NCI-H2081 (cell line): ENCODE results near the gene OPCML.

Experiments used
- DNase-seq, 2 experiments: peaks; one replicate each; lab custom pipeline; 2025; lab: John Stamatoyannopoulos, UW

The OPCML gene

GRCh38 chr11:132610791-132611190 lies 921.5 kb downstream of the OPCML start:
- no peak for DNase-seq

DNA sequence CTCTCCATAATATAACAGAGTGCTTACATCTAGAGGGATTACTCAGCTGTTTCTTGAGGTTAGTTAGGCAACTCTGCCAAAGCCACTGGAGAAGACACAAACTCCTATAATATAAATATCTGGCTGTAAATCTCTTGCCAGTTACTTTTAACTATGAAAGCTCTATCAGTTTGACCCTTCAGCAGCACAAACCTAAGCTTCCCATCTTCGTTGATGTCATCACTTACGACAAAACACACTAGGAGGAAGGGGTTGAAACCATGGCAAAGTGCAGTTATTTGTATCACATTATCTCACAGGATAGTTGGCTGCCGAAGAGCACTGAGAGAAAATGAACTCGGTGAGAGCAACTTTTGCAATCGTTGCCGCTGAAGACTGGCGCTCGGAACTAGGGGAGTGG lies 922.1 kb downstream of the OPCML start:
- DNase-seq = no peak

GRCh38 chr11:132607575-132607974 lies 924.7 kb downstream of the OPCML start:
- DNase-seq = no peak

DNA sequence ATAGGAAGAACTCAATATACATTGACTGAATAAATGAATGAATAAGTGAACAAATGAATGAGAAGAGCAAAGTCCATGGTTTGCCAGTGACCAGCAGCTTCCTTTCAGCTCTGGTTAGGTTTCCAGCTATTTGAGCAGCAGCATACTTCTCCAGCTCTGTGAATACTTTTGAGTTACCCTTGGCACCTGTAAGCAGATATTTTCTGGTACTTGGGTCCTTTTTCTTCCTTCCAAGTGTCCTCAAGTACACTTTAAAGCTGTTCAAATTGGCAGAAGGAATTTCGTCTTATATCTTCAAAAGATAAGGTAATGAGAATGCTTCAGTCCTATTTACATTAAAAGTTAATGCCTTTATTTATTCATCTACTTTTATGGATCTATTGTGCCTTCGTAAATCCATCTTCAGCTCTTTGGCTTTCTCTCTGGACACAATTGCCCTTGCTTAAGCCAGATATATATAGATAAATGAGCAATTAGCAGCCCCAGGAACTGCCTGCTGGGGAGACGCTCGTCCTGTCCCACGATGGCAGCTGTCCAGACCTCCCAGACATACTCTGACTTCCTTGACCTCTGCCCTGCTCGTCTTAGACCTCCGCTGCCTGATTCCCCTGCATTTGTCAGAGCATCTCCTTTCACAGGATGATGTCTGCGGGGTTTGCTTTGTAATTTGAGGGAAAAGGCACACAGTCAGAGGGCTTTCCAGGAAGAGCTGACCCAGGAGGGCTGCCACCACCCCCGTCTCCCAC lies 926.3 kb downstream of the OPCML start:
- no peak for DNase-seq

GRCh38 chr11:132604431-132604830 lies 927.9 kb downstream of the OPCML start:
- DNase-seq = no peak

- DNase-seq = no peak
These were observed 930.4 kb downstream of the OPCML start for GRCh38 chr11:132601875-132602274.

DNA sequence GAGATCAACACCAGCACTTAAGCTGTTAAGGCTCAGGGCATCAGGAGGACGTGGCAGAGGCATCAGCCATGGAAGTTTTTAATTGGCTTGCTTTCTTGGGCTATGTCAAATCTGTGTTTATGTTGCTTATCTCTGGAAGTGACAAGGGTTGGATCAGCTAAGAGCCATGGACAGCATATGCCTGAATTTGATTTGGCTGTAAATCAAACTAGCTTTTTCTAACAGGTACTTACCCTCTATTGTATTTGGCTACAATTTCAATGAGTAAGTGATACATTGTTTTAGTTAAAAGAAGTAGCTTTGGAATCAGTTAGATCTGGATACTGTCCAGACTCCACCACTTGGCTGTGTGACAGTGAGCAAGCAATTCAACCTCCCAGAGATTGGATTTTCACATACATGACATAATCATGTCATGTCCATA lies 936.6 kb downstream of the OPCML start:
- peak; percentile 39 to 72 for DNase-seq

GRCh38 chr11:132595246-132595645 lies 937.1 kb downstream of the OPCML start:
- no peak for DNase-seq

- DNase-seq = no peak
These were observed 941.3 kb downstream of the OPCML start for GRCh38 chr11:132590986-132591385.

DNA sequence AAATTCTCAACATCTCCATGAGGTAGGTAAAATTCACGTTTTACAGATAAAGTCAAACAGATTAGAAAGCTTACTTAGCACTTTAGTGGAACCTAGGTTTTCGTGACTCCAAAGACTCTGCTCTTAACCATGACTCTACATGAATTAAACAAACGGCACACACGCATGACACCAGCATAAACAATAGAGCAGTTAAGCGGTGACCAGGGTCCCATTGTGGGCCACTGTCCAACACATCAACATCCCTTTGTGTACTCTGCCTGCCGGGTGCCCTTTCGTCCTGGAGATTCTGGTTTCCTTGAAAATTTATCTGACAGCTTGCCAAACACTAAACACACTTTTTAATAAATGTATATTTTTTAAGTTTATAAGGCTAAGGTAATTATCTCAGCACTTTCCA lies 941.7 kb downstream of the OPCML start:
- DNase-seq = peak; percentile 5 to 40

GRCh38 chr11:132589791-132590190 lies 942.5 kb downstream of the OPCML start:
- no peak for DNase-seq

- DNase-seq = no peak
These were observed 943.9 kb downstream of the OPCML start for GRCh38 chr11:132588366-132588765.

- DNase-seq = no peak
These were observed 944.6 kb downstream of the OPCML start for GRCh38 chr11:132587716-132588115.

GRCh38 chr11:132586801-132587200 lies 945.5 kb downstream of the OPCML start:
- no peak for DNase-seq

DNA sequence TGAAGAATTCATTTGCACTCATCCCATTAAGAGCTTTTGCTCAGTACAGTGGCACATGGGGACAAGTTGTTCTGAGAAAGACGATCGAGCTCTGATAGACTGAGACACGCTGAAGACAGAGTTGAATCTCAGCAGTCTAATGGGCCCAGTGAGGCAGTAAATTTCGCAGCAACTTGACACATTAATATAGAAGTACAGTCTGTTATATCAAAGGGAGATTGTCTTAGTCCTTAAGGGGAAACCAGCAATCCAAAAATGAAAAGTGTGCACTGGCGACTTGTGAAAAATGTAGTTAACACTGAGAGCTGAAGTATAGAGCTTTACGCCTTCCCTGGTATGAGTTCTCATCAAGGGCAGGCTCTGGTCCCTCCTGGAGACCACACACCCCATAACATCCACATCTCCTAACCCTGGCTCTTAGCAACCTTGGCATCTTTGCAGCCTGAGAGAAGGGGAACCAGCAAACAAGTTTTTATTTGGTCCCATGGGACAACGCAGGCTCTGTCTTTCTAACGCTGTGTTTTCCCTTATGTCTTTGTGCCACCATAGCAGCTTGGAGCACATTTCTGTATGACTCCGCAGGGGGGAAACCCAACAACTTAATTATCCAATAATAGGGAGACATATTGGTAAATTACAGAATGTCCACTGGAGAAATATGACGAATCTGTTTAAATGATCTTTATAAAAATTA lies 952.5 kb downstream of the OPCML start:
- DNase-seq = no peak

GRCh38 chr11:132579136-132579535 lies 953.2 kb downstream of the OPCML start:
- no peak for DNase-seq

GRCh38 chr11:132578580-132578979 lies 953.7 kb downstream of the OPCML start:
- no peak for DNase-seq

DNA sequence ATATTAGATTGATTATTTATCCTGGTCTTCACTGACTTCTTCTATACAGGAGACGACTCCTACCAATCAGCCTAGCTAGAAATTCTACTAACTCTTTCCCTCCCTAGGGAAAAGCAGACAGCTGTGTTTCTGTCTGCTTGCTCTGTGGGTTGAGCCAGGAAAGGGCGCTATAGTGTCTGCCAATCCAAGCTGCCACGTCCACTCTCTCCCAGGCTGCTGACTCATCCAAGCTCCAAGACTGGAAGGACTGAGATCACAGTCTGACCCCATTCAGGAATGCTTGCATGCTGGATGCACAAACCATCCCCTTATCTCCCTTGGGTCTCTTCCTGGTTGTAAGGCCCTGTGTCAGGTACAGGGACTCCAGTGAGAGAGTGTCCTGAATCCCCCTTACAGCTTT lies 955.6 kb downstream of the OPCML start:
- no peak for DNase-seq

DNA sequence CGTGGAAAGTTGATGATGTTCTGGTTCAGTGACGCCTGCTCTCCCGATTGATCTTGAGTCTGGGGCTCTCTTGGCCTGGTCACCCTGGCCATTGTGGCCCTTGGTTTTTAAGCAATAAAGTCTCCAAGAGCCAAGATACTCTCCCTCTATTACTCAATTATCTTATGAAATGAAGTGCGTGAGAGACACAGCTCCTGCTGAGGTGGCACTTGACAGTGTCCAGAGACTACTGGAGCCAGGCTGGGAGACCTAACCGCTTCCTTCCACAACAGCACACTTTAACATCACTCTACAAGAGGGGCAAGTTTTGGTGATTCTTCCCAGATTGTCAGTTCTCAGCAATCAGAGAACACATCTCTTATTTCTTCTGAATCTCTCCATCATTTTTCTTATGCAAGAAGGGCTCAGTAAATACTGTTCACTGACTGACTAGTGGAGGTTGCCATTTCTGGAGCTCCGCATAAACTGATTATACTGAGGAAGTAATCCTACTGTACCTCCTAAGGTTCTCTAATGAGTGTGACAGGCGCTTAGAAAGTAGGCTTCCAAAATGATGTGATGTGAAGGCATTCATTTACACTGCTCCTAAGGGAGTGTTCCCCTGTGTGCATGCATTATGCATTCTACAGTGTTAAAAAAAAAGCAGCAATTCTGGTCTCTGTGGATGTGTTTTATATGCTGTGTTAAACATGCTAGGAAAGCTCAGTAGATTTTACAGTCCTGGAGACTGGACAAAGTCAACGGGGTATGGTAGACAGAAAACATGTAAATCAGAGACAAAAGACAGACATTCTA lies 968.0 kb downstream of the OPCML start:
- no peak for DNase-seq

DNA sequence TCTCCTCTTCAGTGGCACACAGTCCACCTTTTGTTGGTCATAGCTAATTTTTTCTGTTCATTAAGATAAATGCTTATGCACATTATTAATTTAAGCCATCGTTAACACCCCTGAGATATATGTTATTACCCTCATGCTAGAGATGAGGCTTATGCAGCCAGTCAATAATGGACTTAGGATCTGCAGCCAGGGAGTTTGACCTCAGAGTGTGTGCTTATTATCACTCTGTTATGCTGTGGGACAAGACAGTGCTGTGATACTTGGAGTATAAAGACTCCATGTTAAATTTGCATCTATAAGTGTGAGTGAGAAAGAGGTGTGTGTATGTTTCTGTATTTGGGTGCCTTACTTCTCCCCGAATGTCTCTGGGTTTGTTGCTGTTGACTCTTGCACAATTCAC lies 969.3 kb downstream of the OPCML start:
- no peak for DNase-seq

DNA sequence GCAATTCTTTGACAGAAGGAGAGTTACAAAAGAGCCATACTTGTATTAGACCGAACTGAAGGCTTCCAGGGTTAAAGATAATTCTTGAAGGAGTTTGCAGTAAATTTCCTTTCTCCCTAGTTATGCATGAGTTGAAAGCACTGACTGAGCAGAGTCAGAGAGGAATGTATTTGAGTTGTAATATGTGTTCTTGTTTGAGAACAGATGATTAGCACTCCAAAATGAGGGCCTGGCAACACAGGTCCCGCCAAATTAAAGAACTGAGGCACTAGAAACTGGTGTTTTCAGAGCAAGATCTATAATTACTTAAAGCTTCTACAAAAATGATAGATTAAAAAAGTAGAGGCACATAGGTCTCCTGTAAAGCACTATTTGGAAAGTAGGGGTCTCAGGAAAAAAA lies 970.4 kb downstream of the OPCML start:
- DNase-seq = no peak

DNA sequence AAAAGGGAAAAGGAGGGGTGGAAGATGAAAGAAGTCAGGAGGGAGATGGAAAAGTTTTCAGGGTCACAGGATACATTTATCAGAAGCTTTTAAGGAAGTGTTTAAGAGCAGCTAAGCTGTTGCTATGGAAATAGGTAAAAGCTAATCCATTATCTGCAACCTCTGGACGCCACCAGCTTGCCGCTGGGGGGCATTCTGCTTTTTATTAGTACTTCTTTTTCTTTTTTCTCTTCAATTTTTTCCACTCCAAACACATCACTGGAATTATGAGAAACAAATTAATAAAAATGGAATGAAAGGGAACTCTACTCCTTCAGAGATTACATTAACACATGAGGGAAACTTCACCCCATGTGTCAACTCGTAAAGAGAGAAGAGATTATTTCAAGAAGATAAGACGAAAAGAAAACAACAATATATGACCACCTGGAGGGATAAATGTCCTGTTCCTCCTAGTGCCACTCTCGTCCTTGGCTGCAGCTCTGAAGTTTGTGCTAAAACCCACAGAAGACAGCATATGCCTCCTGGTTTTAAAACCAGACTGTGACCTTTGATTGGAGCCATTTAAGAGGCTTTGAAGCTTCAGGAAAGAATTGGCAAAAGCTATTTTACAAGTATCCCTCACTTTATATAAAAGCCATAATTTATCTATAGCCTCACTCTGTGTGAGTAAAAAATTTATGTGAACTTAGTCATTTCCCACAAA lies 972.8 kb downstream of the OPCML start:
- DNase-seq = no peak
